Cardiac muscle cell (in vitro differentiated cells and primary cell): ENCODE measurements around the gene UBALD2. TPM values are rescaled to one million over a fixed set of nuclear protein-coding genes. Genes with fewer than 3 reads are reported as not detected.

ENCODE experiments used
- DNase-seq, 2 donors: peaks; one replicate each; pipeline versions ENCODE4 v3.0.0 to v3.0.0-alpha.2; 2010 to 2017; ENCODE audit warnings: low read depth in 1 of 2, low spot score in 1 of 2
- H3K27ac ChIP-seq: fragments of 200-600 bp; sonication (generic); 2 replicates; pipeline ENCODE4 v1.5.1; 2016
- H3K27me3 ChIP-seq: fragments of 200-600 bp; sonication (generic); 2 replicates; pipeline ENCODE4 v1.6.0; 2016; ENCODE audit warnings: control low read depth
- H3K36me3 ChIP-seq: fragments of 200-600 bp; sonication (generic); 2 replicates; pipeline ENCODE4 v1.5.1; 2016; ENCODE audit warnings: control low read depth
- H3K4me1 ChIP-seq: fragments of 200-600 bp; sonication (generic); 2 replicates; pipeline ENCODE4 v1.8.1; 2017; ENCODE audit warnings: low read depth, mild to moderate bottlenecking, mixed run types
- H3K4me3 ChIP-seq: fragments of 200-600 bp; sonication (generic); 2 replicates; pipeline ENCODE4 v1.5.1; 2016; ENCODE audit warnings: mild to moderate bottlenecking
- H3K9me3 ChIP-seq: fragments of 200-600 bp; sonication (generic); 2 replicates; pipeline ENCODE4 v1.5.1; 2017; ENCODE audit warnings: low read depth, mild to moderate bottlenecking, control low read depth
- CTCF ChIP-seq: IDR thresholded peaks from 2 replicates; pipeline ENCODE4 v1.5.1; 2012; ENCODE audit warnings: low read depth, mild to moderate bottlenecking, low read length
- polyA plus RNA-seq: library from polyadenylated mRNA; unstranded; fragments of >200 nt; fragmentation: Nextera tagmentation; extraction: Ambion mirVana; gene quantifications from 2 replicates; pipeline ENCODE4 v1.2.1, GENCODE V29; 2016
- total RNA-seq: library from RNA; depleted of rRNA; stranded (reverse); fragments of >200 nt; gene quantifications from 2 replicates; pipeline ENCODE4 v1.2.3, GENCODE V29; 2016

The UBALD2 gene
- total and polyA plus RNA-seq, 2 experiments from 2014 or later, result 13.2 to 23.2 TPM

- Histone ChIP-seq H3K27ac (peak overlapping the region; percentile 54), H3K4me3 (no peak overlapping the region), H3K36me3 (peaks cover 2% of the 10 kb centered on the region), H3K4me1 (peaks cover 35% of the 10 kb centered on the region), H3K27me3 (no peaks in the 10 kb centered on the region), H3K9me3 (no peaks in the 10 kb centered on the region)
- no peak for DNase-seq
- TF ChIP-seq CTCF, result no peak
These were observed 8.4 kb downstream of the UBALD2 start for GRCh38 chr17:76273445-76274111.

- H3K36me3 ChIP-seq, result peaks cover 2% of the 10 kb centered on the region
- no peak for TF ChIP-seq CTCF
- H3K4me1 ChIP-seq, result peaks cover 28% of the 10 kb centered on the region
- no peaks in the 10 kb centered on the region for H3K27me3 ChIP-seq
- no peaks in the 10 kb centered on the region for H3K9me3 ChIP-seq
- no peak overlapping the region for H3K4me3 ChIP-seq
- H3K27ac ChIP-seq, result peak overlapping the region; percentile 16
- DNase-seq, result no peak
These were observed 9.2 kb downstream of the UBALD2 start for GRCh38 chr17:76274112-76274956.

- H3K27ac ChIP-seq, result no peak overlapping the region
- no peaks in the 10 kb centered on the region for H3K36me3 ChIP-seq
- H3K9me3 ChIP-seq, result no peaks in the 10 kb centered on the region
- no peak for TF ChIP-seq CTCF
- no peak overlapping the region for H3K4me3 ChIP-seq
- peaks cover 19% of the 10 kb centered on the region for H3K4me1 ChIP-seq
- no peak for DNase-seq
- H3K27me3 ChIP-seq, result no peaks in the 10 kb centered on the region
These were observed 10.4 kb downstream of the UBALD2 start for GRCh38 chr17:76275382-76276068.

- no peak for TF ChIP-seq CTCF
- peaks cover 13% of the 10 kb centered on the region for H3K4me1 ChIP-seq
These were observed 10.9 kb downstream of the UBALD2 start for GRCh38 chr17:76276069-76276431.

GRCh38 chr17:76276461-76277299, 11.5 kb downstream of the UBALD2 start:
- no peak for TF ChIP-seq CTCF
- Histone ChIP-seq H3K36me3 (no peaks in the 10 kb centered on the region), H3K4me1 (peaks cover 11% of the 10 kb centered on the region)

More at GRCh38 chr17:76276069-76276431, 10.9 kb downstream of the UBALD2 start:
- Histone ChIP-seq H3K27me3 (no peaks in the 10 kb centered on the region), H3K4me3 (no peak overlapping the region), H3K36me3 (no peaks in the 10 kb centered on the region), H3K27ac (no peak overlapping the region), H3K9me3 (no peaks in the 10 kb centered on the region)
- DNase-seq, result no peak

More at GRCh38 chr17:76276461-76277299, 11.5 kb downstream of the UBALD2 start:
- Histone ChIP-seq H3K4me3 (no peak overlapping the region), H3K27me3 (no peaks in the 10 kb centered on the region), H3K27ac (no peak overlapping the region), H3K9me3 (no peaks in the 10 kb centered on the region)
- DNase-seq, result no peak
